Measurements from ENCODE around the gene CD80.

GRCh38 chr3:119571230-119571629 lies 11.8 kb upstream of the CD80 start:
- TF ChIP-seq, protein P1, sequence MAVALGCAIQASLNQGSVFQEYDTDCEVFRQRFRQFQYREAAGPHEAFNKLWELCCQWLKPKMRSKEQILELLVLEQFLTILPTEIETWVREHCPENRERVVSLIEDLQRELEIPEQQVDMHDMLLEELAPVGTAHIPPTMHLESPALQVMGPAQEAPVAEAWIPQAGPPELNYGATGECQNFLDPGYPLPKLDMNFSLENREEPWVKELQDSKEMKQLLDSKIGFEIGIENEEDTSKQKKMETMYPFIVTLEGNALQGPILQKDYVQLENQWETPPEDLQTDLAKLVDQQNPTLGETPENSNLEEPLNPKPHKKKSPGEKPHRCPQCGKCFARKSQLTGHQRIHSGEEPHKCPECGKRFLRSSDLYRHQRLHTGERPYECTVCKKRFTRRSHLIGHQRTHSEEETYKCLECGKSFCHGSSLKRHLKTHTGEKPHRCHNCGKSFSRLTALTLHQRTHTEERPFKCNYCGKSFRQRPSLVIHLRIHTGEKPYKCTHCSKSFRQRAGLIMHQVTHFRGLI (CRISPR knock-in tag; IDR thresholded peaks at IDR 0.05), result no peak
- TF ChIP-seq CTCF (IDR thresholded peaks at IDR 0.05 in 2 of 3, conservative IDR thresholded peaks at IDR 0.05 in 1 of 3; ENCODE audit: insufficient read depth in 2 of 3, low read depth in 1 of 3, low read length in 3 of 3) (no peak), TSC22D4 (tag; IDR thresholded peaks at IDR 0.05) (no peak), RCOR1 (IDR thresholded peaks at IDR 0.05; ENCODE audit: borderline replicate concordance in 1 of 2, low read depth in 2 of 2, low read length in 2 of 2) (no peak)
- TF ChIP-seq, protein P2, sequence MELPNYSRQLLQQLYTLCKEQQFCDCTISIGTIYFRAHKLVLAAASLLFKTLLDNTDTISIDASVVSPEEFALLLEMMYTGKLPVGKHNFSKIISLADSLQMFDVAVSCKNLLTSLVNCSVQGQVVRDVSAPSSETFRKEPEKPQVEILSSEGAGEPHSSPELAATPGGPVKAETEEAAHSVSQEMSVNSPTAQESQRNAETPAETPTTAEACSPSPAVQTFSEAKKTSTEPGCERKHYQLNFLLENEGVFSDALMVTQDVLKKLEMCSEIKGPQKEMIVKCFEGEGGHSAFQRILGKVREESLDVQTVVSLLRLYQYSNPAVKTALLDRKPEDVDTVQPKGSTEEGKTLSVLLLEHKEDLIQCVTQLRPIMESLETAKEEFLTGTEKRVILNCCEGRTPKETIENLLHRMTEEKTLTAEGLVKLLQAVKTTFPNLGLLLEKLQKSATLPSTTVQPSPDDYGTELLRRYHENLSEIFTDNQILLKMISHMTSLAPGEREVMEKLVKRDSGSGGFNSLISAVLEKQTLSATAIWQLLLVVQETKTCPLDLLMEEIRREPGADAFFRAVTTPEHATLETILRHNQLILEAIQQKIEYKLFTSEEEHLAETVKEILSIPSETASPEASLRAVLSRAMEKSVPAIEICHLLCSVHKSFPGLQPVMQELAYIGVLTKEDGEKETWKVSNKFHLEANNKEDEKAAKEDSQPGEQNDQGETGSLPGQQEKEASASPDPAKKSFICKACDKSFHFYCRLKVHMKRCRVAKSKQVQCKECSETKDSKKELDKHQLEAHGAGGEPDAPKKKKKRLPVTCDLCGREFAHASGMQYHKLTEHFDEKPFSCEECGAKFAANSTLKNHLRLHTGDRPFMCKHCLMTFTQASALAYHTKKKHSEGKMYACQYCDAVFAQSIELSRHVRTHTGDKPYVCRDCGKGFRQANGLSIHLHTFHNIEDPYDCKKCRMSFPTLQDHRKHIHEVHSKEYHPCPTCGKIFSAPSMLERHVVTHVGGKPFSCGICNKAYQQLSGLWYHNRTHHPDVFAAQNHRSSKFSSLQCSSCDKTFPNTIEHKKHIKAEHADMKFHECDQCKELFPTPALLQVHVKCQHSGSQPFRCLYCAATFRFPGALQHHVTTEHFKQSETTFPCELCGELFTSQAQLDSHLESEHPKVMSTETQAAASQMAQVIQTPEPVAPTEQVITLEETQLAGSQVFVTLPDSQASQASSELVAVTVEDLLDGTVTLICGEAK (IDR thresholded peaks at IDR 0.05), result no peak
- TF ChIP-seq, protein P2 (CRISPR knock-in tag; IDR thresholded peaks at IDR 0.05), result no peak

Measured in K562 (cell line).